Gastrocnemius medialis (tissue), 4 donors: Measurements from ENCODE around the gene LRMDA. TPM values are rescaled to one million over a fixed set of nuclear protein-coding genes. Genes with fewer than 3 reads are reported as not detected.

Source experiments
- ATAC-seq, 2 donors: fragments of 150-250 bp; one replicate each; pipeline ENCODE4 v1.9.1; 2016
- DNase-seq, 2 donors: peaks; one replicate each; pipeline ENCODE4 v3.0.0-alpha.2; 2019
- H3K27ac ChIP-seq, 4 donors: fragments of 200-600 bp; sonication (generic); 1 replicate in 1 of 4; 2 replicates in 3 of 4; pipeline ENCODE4 v1.5.1; 2016 to 2018; ENCODE audit warnings: mild to moderate bottlenecking in 2 of 4, moderate library complexity in 1 of 4
- H3K27me3 ChIP-seq, 3 donors: fragments of 200-600 bp; sonication (generic) in 2 of 3; 1 replicate in 1 of 3; 2 replicates in 2 of 3; pipeline versions ENCODE4 v1.5.1 to v1.6.0; 2016 to 2019; ENCODE audit warnings: mild to moderate bottlenecking in 1 of 3, moderate library complexity in 1 of 3
- H3K36me3 ChIP-seq, 2 donors: fragments of 200-600 bp; sonication (generic) in 1 of 2; one replicate each; pipeline ENCODE4 v1.5.1; 2017 to 2018
- H3K4me1 ChIP-seq, 2 donors: fragments of 200-600 bp; sonication (generic) in 1 of 2; one replicate each; pipeline ENCODE4 v1.5.1; 2016 to 2017; ENCODE audit warnings: mild to moderate bottlenecking in 2 of 2
- H3K4me3 ChIP-seq, 4 donors: fragments of 200-600 bp; sonication (generic) in 3 of 4; 1 replicate in 1 of 4; 2 replicates in 3 of 4; pipeline ENCODE4 v1.5.1; 2016 to 2019; ENCODE audit warnings: mild to moderate bottlenecking in 2 of 4
- H3K9me3 ChIP-seq, 3 donors: fragments of 200-600 bp; sonication (generic) in 2 of 3; 1 replicate in 1 of 3; 2 replicates in 2 of 3; pipeline ENCODE4 v1.5.1; 2016 to 2019
- CTCF ChIP-seq, 5 experiments: fragments of 450-650 bp in 3 of 5; fragments of 200-600 bp in 2 of 5; sonication (generic) in 2 of 5; IDR thresholded peaks in 4 of 5; conservative IDR thresholded peaks in 1 of 5; 1 replicate in 4 of 5; 2 replicates in 1 of 5; pipeline ENCODE4 v1.5.1; 2016 to 2019; ENCODE audit warnings: antibody characterized with exemption in 5 of 5, mild to moderate bottlenecking in 3 of 5, moderate library complexity in 3 of 5
- POLR2A ChIP-seq, 2 donors: fragments of 450-650 bp; IDR thresholded peaks; one replicate each; pipeline ENCODE4 v1.6.1; 2017; ENCODE audit warnings: antibody characterized with exemption in 2 of 2, mild to moderate bottlenecking in 2 of 2, moderate library complexity in 2 of 2
- in situ Hi-C, 4 donors: fragments of 200-750 bp; cut with MboI; loops; one replicate each; pipeline versions ENCODE4 v1.15.0 to v1.8.0; 2017; ENCODE audit warnings: low sequenced_read_pairs in 4 of 4
- intact Hi-C: fragments of 100-400 bp; cut with DNase I; formaldehyde crosslinking; loops from one replicate; pipeline ENCODE4 v1.15.1; 2023; ENCODE audit warnings: low total_unique reads
- total RNA-seq, 4 donors: library from RNA; depleted of rRNA; stranded (reverse); fragments of >200 nt; gene quantifications; one replicate each; pipeline versions ENCODE4 v1.1.0 to v1.2.3, GENCODE V29; 2016

The LRMDA gene
- total RNA-seq, 4 donors from 2014 or later = 0.80 to 4.5 (median 1.4) TPM

GRCh38 chr10:76178532-76179292, 747.3 kb downstream of the LRMDA start:
- in situ Hi-C loops (no loop called here), intact Hi-C loops (no loop called here)
- no peaks in the 10 kb centered on the region for H3K36me3 ChIP-seq
- no peaks in the 10 kb centered on the region for H3K9me3 ChIP-seq
- H3K27me3 ChIP-seq = no peaks in the 10 kb centered on the region
- DNase-seq (no peak), ATAC-seq (no peak)
- no peaks in the 10 kb centered on the region for H3K4me1 ChIP-seq
- TF ChIP-seq CTCF (IDR thresholded peaks at IDR 0.05 in 4 of 5, conservative IDR thresholded peaks at IDR 0.05 in 1 of 5) = no peak
- no peak for TF ChIP-seq POLR2A (IDR thresholded peaks at IDR 0.05)
- no peak overlapping the region for H3K27ac ChIP-seq
- H3K4me3 ChIP-seq = no peak overlapping the region

GRCh38 chr10:76179806-76180205, 748.4 kb downstream of the LRMDA start:
- H3K36me3 ChIP-seq = no peaks in the 10 kb centered on the region
- intact Hi-C loops (no loop called here), in situ Hi-C loops (no loop called here)
- no peaks in the 10 kb centered on the region for H3K9me3 ChIP-seq
- no peak overlapping the region for H3K27ac ChIP-seq
- no peak for ATAC-seq
- no peaks in the 10 kb centered on the region for H3K27me3 ChIP-seq
- no peak for TF ChIP-seq CTCF (IDR thresholded peaks at IDR 0.05 in 4 of 5, conservative IDR thresholded peaks at IDR 0.05 in 1 of 5)
- no peak for TF ChIP-seq POLR2A (IDR thresholded peaks at IDR 0.05)
- DNase-seq = no peak
- no peak overlapping the region for H3K4me3 ChIP-seq
- H3K4me1 ChIP-seq = no peaks in the 10 kb centered on the region

- intact Hi-C loops = no loop called here
- H3K27ac ChIP-seq = no peak overlapping the region
- no peaks in the 10 kb centered on the region for H3K9me3 ChIP-seq
Observed at GRCh38 chr10:76184647-76185046, 753.2 kb downstream of the LRMDA start.

GRCh38 chr10:76185471-76186301, 754.3 kb downstream of the LRMDA start:
- no peak for TF ChIP-seq POLR2A (IDR thresholded peaks at IDR 0.05)
- TF ChIP-seq CTCF (IDR thresholded peaks at IDR 0.05 in 4 of 5, conservative IDR thresholded peaks at IDR 0.05 in 1 of 5) = no peak
- in situ Hi-C loops (no loop called here), intact Hi-C loops (no loop called here)
- Histone ChIP-seq H3K27me3 (no peaks in the 10 kb centered on the region), H3K4me3 (no peak overlapping the region), H3K27ac (no peak overlapping the region), H3K36me3 (no peaks in the 10 kb centered on the region), H3K9me3 (no peaks in the 10 kb centered on the region), H3K4me1 (no peaks in the 10 kb centered on the region)
- ATAC-seq (no peak), DNase-seq (no peak)

More at GRCh38 chr10:76184647-76185046, 753.2 kb downstream of the LRMDA start:
- in situ Hi-C loops = no loop called here
- Histone ChIP-seq H3K4me1 (no peaks in the 10 kb centered on the region), H3K36me3 (no peaks in the 10 kb centered on the region), H3K27me3 (no peaks in the 10 kb centered on the region), H3K4me3 (no peak overlapping the region)
- TF ChIP-seq CTCF (IDR thresholded peaks at IDR 0.05 in 4 of 5, conservative IDR thresholded peaks at IDR 0.05 in 1 of 5) (no peak), POLR2A (IDR thresholded peaks at IDR 0.05) (no peak)
- DNase-seq (no peak), ATAC-seq (no peak)
